HAP-1 (cell line): Measurements from ENCODE around the gene FOXF1.

Experiments
- DNase-seq, 2 experiments: peaks; one replicate each; pipeline ENCODE4 v3.0.0-alpha.2; 2016 to 2020; ENCODE audit warnings: low spot score in 2 of 2
- H3K27me3 ChIP-seq: fragments of 250-450 bp; sonication (Bioruptor Pico); 2 replicates; pipeline ENCODE4 v1.5.1; 2020; ENCODE audit warnings: low read depth, mild to moderate bottlenecking, moderate library complexity
- H3K36me3 ChIP-seq: fragments of 250-450 bp; sonication (Bioruptor Pico); replicated peaks from 2 replicates; pipeline ENCODE4 v1.5.1; 2020; ENCODE audit warnings: mild to moderate bottlenecking
- H3K4me1 ChIP-seq: fragments of 250-450 bp; sonication (Bioruptor Pico); 2 replicates; pipeline ENCODE4 v1.5.1; 2020; ENCODE audit warnings: mild to moderate bottlenecking
- H3K4me3 ChIP-seq: fragments of 250-450 bp; sonication (Bioruptor Pico); 2 replicates; pipeline ENCODE4 v1.5.1; 2020; ENCODE audit warnings: mild to moderate bottlenecking, moderate library complexity
- H3K9me3 ChIP-seq: fragments of 250-450 bp; sonication (Bioruptor Pico); 2 replicates; pipeline ENCODE4 v1.5.1; 2020; ENCODE audit warnings: mild to moderate bottlenecking, moderate library complexity
- in situ Hi-C: fragments of 300-500 bp; cut with MboI; formaldehyde crosslinking; loops from 3 replicates; pipeline ENCODE4 v1.14.3; 2020; ENCODE audit warnings: low sequenced_read_pairs, inconsistent platforms, mixed read lengths

FOXF1 gene

DNA sequence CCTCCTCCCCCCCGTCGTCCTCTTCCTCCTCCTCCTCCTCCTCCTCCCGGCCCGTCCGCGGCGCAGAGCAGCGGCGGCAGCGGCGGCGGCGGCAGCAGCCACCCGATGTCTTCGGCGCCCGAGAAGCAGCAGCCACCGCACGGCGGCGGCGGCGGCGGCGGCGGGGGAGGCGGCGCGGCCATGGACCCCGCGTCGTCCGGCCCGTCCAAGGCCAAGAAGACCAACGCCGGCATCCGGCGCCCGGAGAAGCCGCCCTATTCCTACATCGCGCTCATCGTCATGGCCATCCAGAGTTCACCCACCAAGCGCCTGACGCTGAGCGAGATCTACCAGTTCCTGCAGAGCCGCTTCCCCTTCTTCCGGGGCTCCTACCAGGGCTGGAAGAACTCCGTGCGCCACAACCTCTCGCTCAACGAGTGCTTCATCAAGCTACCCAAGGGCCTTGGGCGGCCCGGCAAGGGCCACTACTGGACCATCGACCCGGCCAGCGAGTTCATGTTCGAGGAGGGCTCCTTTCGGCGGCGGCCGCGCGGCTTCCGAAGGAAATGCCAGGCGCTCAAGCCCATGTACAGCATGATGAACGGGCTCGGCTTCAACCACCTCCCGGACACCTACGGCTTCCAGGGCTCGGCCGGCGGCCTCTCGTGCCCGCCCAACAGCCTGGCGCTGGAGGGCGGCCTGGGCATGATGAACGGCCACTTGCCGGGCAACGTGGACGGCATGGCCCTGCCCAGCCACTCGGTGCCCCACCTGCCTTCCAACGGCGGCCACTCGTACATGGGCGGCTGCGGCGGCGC, at the start of gene FOXF1:
Gene FOXF1 (plus strand): TSS at position 63 of the 797 bp plus-strand sequence. CDS start 43 bp downstream, at position 106.
- peaks cover 82% of the 10 kb centered on the region for H3K27me3 ChIP-seq
- in situ Hi-C loops = loop anchor here (10.0 kb wide), 1 partner anchor 686 kb away; no protein-coding TSS in a partner anchor
- H3K9me3 ChIP-seq = no peaks in the 10 kb centered on the region
- peak in 1 of 2 experiments; percentile 44 for DNase-seq
- no peaks in the 10 kb centered on the region for H3K36me3 ChIP-seq
- H3K4me1 ChIP-seq = peaks cover 3% of the 10 kb centered on the region
- peak within 1 kb of the TSS; percentile 43 for H3K4me3 ChIP-seq

DNA sequence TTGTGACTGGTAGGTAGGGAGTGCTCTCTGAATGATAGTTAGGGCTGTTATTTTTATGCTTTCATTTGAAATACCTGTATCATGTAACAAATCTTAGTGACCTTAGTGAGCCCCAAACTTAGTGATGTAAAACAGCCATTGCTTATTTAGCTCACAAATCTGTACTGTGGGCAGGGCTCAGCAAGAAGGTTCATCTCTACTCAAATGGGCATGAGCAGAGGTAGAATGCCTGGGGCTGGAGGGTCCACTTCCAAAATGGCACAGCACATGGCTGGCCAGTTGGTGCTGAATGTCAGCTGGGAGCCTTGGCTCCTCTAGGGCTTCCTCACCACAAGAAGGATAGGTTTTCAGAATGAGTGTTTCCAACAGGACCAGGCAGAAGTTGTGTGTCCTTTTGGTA, 49.3 kb upstream of the FOXF1 start:
- no peak overlapping the region for H3K4me3 ChIP-seq
- in situ Hi-C loops = no loop called here
- peaks cover 22% of the 10 kb centered on the region for H3K27me3 ChIP-seq
- no peaks in the 10 kb centered on the region for H3K4me1 ChIP-seq
- no peaks in the 10 kb centered on the region for H3K36me3 ChIP-seq
- H3K9me3 ChIP-seq = no peaks in the 10 kb centered on the region
- DNase-seq = no peak

DNA sequence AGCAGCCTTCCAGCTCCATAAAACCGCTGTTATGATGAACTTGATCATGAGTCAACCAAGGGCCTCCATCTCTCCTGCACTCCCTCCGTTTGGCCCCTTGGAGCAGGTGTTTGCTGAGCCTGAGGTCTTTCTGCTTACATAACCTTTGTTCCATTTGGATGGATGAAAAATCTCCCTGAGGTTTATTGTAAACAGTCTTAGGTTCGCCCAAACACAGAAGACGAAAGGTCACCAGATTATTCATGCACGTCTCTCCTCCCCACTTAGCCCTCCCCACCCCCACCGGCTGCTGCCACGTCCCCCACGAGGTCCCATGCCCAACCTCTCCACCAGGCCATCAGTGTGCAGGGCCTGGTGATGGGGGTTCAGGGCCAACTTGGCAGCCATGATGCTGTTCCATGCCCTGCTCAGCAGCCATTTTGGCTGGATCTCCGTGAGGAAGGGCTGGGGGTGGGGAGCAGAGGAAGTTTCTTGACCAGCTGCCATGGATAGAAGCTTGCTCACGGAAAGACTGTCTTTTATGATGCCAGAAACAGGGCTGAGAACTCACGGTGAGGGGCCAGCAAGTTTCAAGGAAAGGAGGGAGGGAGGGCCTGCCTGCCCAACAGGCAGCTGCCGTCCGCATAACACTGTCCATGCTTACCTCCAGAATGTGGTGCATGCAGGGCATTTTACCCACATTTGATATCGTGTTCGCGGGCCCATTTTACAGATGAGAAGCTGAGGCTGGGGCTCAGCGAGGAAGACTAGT, 47.8 kb upstream of the FOXF1 start:
- H3K4me3 ChIP-seq = no peak overlapping the region
- H3K4me1 ChIP-seq = no peaks in the 10 kb centered on the region
- H3K9me3 ChIP-seq = no peaks in the 10 kb centered on the region
- in situ Hi-C loops = no loop called here
- no peaks in the 10 kb centered on the region for H3K36me3 ChIP-seq
- H3K27me3 ChIP-seq = peaks cover 15% of the 10 kb centered on the region
- no peak for DNase-seq

DNA sequence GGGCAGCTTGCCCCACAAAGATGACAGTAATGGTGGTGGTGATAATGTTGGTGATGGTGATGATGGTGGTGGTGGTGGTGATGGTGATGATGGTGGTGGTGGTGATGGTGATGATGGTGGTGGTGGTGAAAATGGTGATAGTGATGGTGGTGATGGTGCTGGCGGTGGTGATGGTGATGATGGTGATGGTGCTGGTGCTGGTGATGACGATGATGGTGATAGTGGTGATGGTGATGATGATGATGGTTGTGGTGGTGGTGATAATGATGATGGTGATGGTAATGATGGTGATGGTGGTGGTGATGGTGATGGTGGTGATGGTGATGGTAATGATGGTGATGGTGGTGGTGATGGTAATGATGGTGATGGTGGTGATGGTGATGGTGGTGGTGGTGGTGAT, 46.3 kb upstream of the FOXF1 start:
- in situ Hi-C loops = no loop called here
- no peak for DNase-seq
- Histone ChIP-seq H3K36me3 (no peaks in the 10 kb centered on the region), H3K4me1 (no peaks in the 10 kb centered on the region), H3K9me3 (no peaks in the 10 kb centered on the region), H3K4me3 (no peak overlapping the region), H3K27me3 (peaks cover 4% of the 10 kb centered on the region)

DNA sequence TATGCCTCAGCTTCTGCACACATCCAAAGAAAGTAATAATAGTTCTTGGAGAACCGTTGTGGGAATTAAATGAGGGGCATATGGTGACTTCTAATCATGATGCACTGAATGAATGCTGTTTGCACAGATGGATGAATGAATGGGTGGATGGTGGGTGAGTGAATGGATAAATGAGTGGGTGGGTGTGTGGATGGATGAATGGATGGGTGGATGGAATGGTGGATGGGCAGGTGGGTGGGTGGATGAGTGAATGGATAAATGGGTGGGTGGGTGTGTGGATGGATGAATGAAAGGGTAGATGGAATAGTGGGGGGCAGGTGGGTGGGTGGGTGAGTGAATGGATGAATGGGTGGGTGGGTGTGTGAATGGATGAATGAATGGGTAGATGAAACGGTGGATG, 44.9 kb upstream of the FOXF1 start:
- H3K4me3 ChIP-seq = no peak overlapping the region
- H3K36me3 ChIP-seq = no peaks in the 10 kb centered on the region
- H3K4me1 ChIP-seq = no peaks in the 10 kb centered on the region
- H3K9me3 ChIP-seq = no peaks in the 10 kb centered on the region
- in situ Hi-C loops = no loop called here
- H3K27me3 ChIP-seq = no peaks in the 10 kb centered on the region
- no peak for DNase-seq

DNA sequence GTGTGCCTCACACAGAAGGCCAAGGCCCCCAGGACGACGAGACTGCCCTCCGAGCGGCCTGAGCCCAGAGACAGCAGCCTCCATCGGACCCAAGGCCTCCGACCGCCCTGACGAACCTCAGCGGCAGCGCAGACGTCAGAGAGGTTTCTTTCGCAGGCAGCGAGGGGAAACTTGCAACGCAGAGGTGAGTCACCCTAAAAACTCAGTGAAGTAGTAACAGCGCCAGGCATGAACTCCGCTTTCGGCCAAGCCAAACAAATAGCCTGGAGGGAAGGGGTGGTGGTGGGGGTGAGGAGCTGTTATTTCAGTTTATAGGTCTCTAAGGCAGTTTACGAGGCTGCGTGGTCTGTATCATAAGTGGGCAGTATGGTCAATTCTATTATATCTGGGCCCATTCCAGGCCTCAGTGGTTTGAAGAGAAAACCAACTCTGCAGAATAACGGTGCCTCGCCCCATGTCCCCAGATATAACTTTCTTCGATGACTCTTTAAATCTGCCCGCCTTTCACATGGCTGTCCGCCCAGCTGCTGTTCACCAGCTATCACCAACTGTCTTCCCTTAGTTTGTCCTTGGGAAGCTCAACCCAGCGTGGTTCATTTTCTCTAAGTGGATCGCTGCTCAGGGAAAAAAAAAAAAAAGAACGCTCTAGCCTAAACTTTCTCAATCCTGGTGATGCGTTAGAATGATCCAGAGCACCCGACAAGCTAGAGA, 43.5 kb upstream of the FOXF1 start:
- no peaks in the 10 kb centered on the region for H3K4me1 ChIP-seq

DNA sequence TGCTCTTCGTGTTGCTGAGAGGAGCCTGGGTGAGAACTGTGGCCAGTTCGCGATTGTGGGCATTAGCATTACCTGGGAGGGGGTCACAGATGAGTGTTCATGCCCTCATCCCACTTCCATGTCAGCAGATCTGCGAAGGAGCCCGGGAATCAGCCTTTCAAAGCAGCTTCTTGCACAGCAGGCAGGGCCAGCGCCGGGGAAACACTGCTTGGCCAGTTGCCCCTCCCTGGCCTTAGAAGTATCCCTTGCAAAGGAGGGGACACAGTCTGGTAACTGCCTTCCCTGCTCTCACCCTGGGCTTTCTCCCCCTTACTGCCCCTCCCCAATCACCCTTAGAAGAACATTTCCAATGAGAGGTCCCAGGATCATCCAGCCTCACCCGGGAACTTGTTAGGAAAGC, 42.8 kb upstream of the FOXF1 start:
- DNase-seq = no peak
- in situ Hi-C loops = no loop called here

More for the DNA sequence above, 43.5 kb upstream of the FOXF1 start:
- H3K36me3 ChIP-seq = no peaks in the 10 kb centered on the region
- no peaks in the 10 kb centered on the region for H3K9me3 ChIP-seq
- in situ Hi-C loops = no loop called here
- no peak for DNase-seq
- H3K4me3 ChIP-seq = no peak overlapping the region
- H3K27me3 ChIP-seq = no peaks in the 10 kb centered on the region

DNA sequence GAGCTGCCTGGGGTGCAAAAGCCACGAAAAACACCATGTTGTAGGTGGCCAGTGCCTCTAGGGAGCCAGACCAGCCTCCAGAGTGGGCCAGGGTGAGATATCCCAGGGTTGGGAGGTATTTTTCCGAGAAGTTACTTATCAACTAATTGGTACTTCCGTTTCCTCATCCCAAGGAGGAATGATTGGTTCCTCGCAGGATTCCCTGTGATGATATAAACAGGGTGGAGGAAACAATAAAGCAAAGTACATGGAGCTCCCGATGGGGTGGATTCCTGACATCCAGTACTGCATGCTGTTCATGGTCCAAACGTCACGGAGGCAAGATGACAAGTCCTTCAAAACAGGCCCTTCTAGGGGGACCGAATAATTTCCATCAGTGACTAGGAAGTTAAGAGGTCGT, 39.4 kb upstream of the FOXF1 start:
- Histone ChIP-seq H3K4me3 (no peak overlapping the region), H3K27me3 (no peaks in the 10 kb centered on the region; the same call in 1 of the 2 replicates), H3K4me1 (no peaks in the 10 kb centered on the region), H3K36me3 (no peaks in the 10 kb centered on the region), H3K9me3 (no peaks in the 10 kb centered on the region)
- in situ Hi-C loops = no loop called here
- no peak for DNase-seq

More for the DNA sequence above, 42.8 kb upstream of the FOXF1 start:
- H3K9me3 ChIP-seq = no peaks in the 10 kb centered on the region
- H3K27me3 ChIP-seq = no peaks in the 10 kb centered on the region
- H3K4me1 ChIP-seq = no peaks in the 10 kb centered on the region
- no peaks in the 10 kb centered on the region for H3K36me3 ChIP-seq
- no peak overlapping the region for H3K4me3 ChIP-seq

DNA sequence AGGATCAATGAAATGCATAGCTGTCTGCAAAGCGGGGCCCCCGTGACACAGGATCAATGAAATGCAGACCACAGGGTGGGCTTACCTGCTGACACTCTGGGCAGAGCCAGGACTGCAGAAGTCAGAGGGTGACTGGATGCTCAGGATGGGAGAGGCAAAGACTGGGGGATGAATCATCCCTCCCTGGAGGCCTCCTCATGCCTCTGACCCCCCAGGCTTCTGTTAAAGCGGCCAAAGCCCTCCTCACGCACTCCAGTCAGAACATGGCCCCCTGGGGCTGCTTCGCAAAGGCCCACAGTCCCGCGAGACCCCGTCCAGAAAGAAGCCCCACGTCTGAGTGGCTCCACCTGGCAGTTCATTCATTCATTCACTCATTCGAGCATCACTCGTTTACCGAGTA, 38.4 kb upstream of the FOXF1 start:
- H3K9me3 ChIP-seq = no peaks in the 10 kb centered on the region
- no peaks in the 10 kb centered on the region for H3K4me1 ChIP-seq
- H3K4me3 ChIP-seq = no peak overlapping the region
- no peak for DNase-seq
- H3K27me3 ChIP-seq = no peaks in the 10 kb centered on the region; the same call in none of the 2 replicates
- H3K36me3 ChIP-seq = no peaks in the 10 kb centered on the region
- in situ Hi-C loops = no loop called here

DNA sequence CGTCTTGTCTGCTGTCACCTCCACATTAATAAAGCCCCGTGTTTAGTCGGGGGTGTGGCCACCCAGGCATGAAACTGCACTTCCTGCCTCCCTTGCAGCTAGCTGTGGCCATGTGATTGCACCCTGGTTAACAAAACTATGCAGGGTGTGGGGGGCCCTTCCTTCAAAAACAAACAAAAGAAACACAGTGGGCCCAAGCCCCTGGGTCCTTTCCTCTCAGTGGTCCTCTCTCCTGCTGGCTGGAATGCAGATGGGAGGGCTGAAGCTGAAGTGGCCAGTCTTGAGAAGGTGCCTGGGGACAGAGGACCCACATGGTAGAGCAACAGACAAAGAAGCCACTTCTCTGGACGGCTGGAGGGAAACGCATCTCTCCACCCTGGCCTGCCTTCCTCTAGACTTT, 38.0 kb upstream of the FOXF1 start:
- Histone ChIP-seq H3K4me1 (no peaks in the 10 kb centered on the region), H3K4me3 (no peak overlapping the region), H3K36me3 (no peaks in the 10 kb centered on the region), H3K27me3 (no peaks in the 10 kb centered on the region; the same call in none of the 2 replicates), H3K9me3 (no peaks in the 10 kb centered on the region)
- no peak for DNase-seq
- in situ Hi-C loops = no loop called here

DNA sequence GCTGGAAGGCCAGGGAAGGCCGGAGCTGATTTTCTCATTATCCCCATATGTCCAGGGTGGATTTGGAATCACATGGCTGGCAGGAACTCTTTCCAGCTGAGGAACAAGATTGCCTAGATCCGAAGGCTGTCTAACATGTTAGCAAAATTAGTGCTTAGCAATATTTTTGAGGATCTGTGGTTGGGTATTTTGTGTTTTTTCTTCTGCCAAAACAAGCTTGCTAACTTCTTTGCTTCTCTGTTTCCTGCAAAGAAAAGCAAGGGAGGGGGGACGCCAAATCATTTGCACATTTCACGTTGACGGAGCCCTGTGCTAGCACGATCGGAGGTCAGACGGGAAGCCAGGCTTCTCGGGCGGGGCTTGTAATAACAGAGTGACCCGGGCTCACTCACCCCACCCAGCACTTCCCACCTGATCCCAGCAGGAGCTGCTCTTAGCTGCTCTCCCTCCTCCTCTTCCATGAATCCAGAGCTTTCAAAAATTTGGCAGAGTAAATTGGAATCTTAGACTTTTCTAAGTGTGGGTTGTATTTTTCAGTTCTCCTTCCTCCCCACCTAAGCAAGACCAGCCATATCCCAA, 33.3 kb upstream of the FOXF1 start:
- no peak for DNase-seq
- no peaks in the 10 kb centered on the region for H3K36me3 ChIP-seq
- H3K27me3 ChIP-seq = peaks cover 4% of the 10 kb centered on the region
- in situ Hi-C loops = no loop called here
- H3K9me3 ChIP-seq = no peaks in the 10 kb centered on the region
- no peak overlapping the region for H3K4me3 ChIP-seq
- H3K4me1 ChIP-seq = no peaks in the 10 kb centered on the region

DNA sequence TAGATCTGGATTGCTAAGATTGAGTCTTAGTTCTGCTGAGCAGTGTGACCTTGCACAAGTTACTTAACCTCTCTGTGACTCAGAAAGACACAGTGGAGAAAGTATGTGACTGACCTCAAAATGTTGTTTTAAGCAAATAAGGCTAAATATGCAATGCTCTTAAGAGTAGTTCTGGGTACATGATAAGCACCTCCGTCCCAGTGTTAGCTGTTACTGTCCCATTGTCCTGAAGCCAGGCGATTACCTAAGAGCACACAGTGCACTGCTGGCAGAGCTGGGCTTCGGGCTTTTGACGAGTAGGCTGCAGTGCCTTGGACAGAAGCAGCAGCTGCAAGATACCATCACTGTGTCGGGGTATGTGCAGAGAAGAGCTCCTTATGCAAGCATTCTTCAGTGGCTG, 32.7 kb upstream of the FOXF1 start:
- in situ Hi-C loops = no loop called here
- Histone ChIP-seq H3K9me3 (no peaks in the 10 kb centered on the region), H3K4me1 (no peaks in the 10 kb centered on the region), H3K36me3 (no peaks in the 10 kb centered on the region), H3K4me3 (no peak overlapping the region), H3K27me3 (peaks cover 4% of the 10 kb centered on the region)
- DNase-seq = no peak

DNA sequence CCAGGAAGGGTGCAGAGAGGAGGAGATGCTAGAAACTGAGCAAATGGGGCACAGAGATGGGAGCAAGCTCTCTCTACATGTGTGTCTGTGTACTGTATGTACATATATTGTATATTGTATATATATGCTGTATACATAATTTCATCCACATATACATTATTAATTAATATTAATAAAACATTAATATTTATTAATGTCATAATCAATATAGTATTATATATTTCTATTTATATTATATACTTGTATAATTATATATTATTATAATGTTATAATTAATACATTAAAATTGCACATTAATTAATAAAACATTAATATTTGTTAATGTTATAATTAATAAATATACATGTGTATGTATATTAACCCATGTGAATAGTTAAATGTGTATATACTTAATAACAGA, 31.5 kb upstream of the FOXF1 start:
- Histone ChIP-seq H3K4me1 (no peaks in the 10 kb centered on the region), H3K27me3 (peaks cover 4% of the 10 kb centered on the region), H3K4me3 (no peak overlapping the region), H3K36me3 (no peaks in the 10 kb centered on the region), H3K9me3 (no peaks in the 10 kb centered on the region)
- no peak for DNase-seq
- in situ Hi-C loops = no loop called here
